Measurements from ENCODE around the gene SLC29A3. TPM values are rescaled to one million over a fixed set of nuclear protein-coding genes. Genes with fewer than 3 reads are reported as not detected.
"Not testable (repeated sequence)": the region's sequence is repeated elsewhere in the genome, so short reads cannot be mapped to it uniquely, and the experiment has no call there.

The SLC29A3 gene
- total RNA-seq, 2 donors from 2014 or later: 3.2 to 3.3 TPM

- ATAC-seq (no peak), DNase-seq (no peak)
- no peak overlapping the region for H3K27ac Mint-ChIP-seq
- peaks cover 9% of the 10 kb centered on the region for H3K4me1 Mint-ChIP-seq
- no peaks in the 10 kb centered on the region for H3K36me3 Mint-ChIP-seq (ENCODE audit: low read depth)
- no peaks in the 10 kb centered on the region for H3K9me3 ChIP-seq (ENCODE audit: control insufficient read depth, low read length, poor library complexity, severe bottlenecking)
- peaks cover 20% of the 10 kb centered on the region for H3K27me3 Mint-ChIP-seq
- H3K4me3 Mint-ChIP-seq: no peak overlapping the region
Measured at GRCh38 chr10:71287456-71287855, 31.6 kb upstream of the SLC29A3 start.

- no peak overlapping the region for H3K4me3 Mint-ChIP-seq
- H3K27me3 Mint-ChIP-seq: peaks cover 16% of the 10 kb centered on the region
Measured at GRCh38 chr10:71288461-71288860, 30.6 kb upstream of the SLC29A3 start.

DNA sequence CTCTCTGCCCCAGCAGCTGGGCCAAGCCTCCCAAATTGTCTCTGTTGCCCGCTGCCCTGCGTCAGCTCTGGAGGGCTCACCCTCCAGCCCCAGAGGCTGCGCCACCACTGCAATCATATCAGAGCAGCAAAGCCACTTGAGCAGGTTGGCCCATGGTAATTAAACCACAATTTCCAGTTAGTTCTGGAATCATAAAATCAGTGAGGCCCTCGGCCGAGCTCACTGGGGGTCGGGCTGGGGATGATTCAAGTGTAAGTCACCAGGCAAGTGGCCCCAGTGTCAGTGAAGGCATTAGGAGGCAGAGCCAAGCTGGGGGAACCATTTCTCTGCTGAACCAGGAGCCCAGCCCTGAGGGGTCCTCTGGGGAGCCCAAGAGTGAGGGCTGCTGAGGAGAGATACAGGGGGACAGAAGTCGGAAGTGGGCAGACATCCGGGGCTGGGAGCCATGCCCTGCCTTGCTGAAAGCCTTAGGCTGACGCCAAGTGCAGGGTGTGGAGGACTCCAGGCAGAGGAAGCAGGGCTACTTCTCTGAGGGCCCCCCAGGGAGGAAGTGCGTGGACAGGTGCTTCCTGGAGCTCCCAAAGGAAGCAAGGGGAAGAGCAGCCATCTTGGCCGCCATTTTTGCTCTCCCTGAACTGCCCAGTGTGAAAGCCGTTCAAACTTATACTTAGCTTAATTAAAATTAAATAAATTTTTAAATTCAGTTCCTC is 29.5 kb upstream of the SLC29A3 start:
- H3K27ac Mint-ChIP-seq: no peak overlapping the region
- no peak for DNase-seq
- H3K27me3 Mint-ChIP-seq: peaks cover 23% of the 10 kb centered on the region
- H3K36me3 Mint-ChIP-seq (ENCODE audit: low read depth): peaks cover 2% of the 10 kb centered on the region
- H3K9me3 ChIP-seq (ENCODE audit: control insufficient read depth, low read length, poor library complexity, severe bottlenecking): no peaks in the 10 kb centered on the region
- no peak for ATAC-seq
- H3K4me3 Mint-ChIP-seq: no peak overlapping the region
- peaks cover 10% of the 10 kb centered on the region for H3K4me1 Mint-ChIP-seq

More at GRCh38 chr10:71288461-71288860, 30.6 kb upstream of the SLC29A3 start:
- H3K36me3 Mint-ChIP-seq (ENCODE audit: low read depth): no peaks in the 10 kb centered on the region
- DNase-seq (no peak), ATAC-seq (no peak)
- peaks cover 10% of the 10 kb centered on the region for H3K4me1 Mint-ChIP-seq
- H3K9me3 ChIP-seq (ENCODE audit: control insufficient read depth, low read length, poor library complexity, severe bottlenecking): no peaks in the 10 kb centered on the region
- no peak overlapping the region for H3K27ac Mint-ChIP-seq

DNA sequence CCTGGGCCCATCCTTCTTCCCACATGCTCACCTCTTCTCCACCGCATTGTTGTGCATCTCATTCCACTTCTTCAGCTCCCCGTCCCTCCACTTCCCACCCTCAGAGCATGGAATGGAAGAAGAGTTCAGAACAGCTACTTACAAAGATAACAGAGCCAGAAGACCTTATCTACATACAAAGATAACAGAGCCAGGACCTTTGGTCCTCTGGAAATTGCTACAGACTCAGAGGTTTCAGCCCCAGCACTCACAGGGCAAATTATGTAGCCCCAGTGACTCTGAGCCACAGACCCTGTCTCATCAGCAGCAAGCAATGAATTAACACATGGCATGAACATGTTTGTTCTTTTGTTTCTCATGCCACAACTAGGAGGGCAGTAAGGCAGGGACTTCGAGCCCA is 28.7 kb upstream of the SLC29A3 start:
- Mint-ChIP-seq H3K4me3 (no peak overlapping the region), H3K27ac (no peak overlapping the region), H3K36me3 (ENCODE audit: low read depth) (peaks cover 4% of the 10 kb centered on the region), H3K4me1 (peaks cover 12% of the 10 kb centered on the region), H3K27me3 (peaks cover 27% of the 10 kb centered on the region)
- DNase-seq (no peak), ATAC-seq (no peak)
- H3K9me3 ChIP-seq (ENCODE audit: control insufficient read depth, low read length, poor library complexity, severe bottlenecking): no peaks in the 10 kb centered on the region

GRCh38 chr10:71290806-71291527 is 28.1 kb upstream of the SLC29A3 start:
- ATAC-seq: no peak
- Mint-ChIP-seq H3K27ac (no peak overlapping the region), H3K4me3 (no peak overlapping the region), H3K27me3 (peaks cover 32% of the 10 kb centered on the region), H3K4me1 (peaks cover 14% of the 10 kb centered on the region), H3K36me3 (ENCODE audit: low read depth) (peaks cover 5% of the 10 kb centered on the region)
- DNase-seq: no peak
- H3K9me3 ChIP-seq (ENCODE audit: control insufficient read depth, low read length, poor library complexity, severe bottlenecking): no peaks in the 10 kb centered on the region

- H3K9me3 ChIP-seq (ENCODE audit: control insufficient read depth, low read length, poor library complexity, severe bottlenecking): no peaks in the 10 kb centered on the region
- DNase-seq (no peak), ATAC-seq (no peak)
- Mint-ChIP-seq H3K36me3 (ENCODE audit: low read depth) (peaks cover 5% of the 10 kb centered on the region), H3K27ac (no peak overlapping the region), H3K4me3 (no peak overlapping the region), H3K27me3 (peaks cover 32% of the 10 kb centered on the region), H3K4me1 (peaks cover 14% of the 10 kb centered on the region)
Measured at GRCh38 chr10:71291528-71291900, 27.5 kb upstream of the SLC29A3 start.

GRCh38 chr10:71292624-71293445 is 26.2 kb upstream of the SLC29A3 start:
- ATAC-seq (no peak), DNase-seq (no peak)
- Mint-ChIP-seq H3K4me1 (peaks cover 14% of the 10 kb centered on the region), H3K27me3 (peaks cover 34% of the 10 kb centered on the region), H3K36me3 (ENCODE audit: low read depth) (peaks cover 5% of the 10 kb centered on the region), H3K27ac (no peak overlapping the region), H3K4me3 (no peak overlapping the region)
- no peaks in the 10 kb centered on the region for H3K9me3 ChIP-seq (ENCODE audit: control insufficient read depth, low read length, poor library complexity, severe bottlenecking)

GRCh38 chr10:71293446-71294084 is 25.5 kb upstream of the SLC29A3 start:
- no peaks in the 10 kb centered on the region for H3K9me3 ChIP-seq (ENCODE audit: control insufficient read depth, low read length, poor library complexity, severe bottlenecking)
- Mint-ChIP-seq H3K36me3 (ENCODE audit: low read depth) (peaks cover 5% of the 10 kb centered on the region), H3K4me3 (no peak overlapping the region), H3K27ac (no peak overlapping the region), H3K27me3 (peaks cover 30% of the 10 kb centered on the region), H3K4me1 (peaks cover 12% of the 10 kb centered on the region)
- DNase-seq: no peak
- ATAC-seq: no peak

DNA sequence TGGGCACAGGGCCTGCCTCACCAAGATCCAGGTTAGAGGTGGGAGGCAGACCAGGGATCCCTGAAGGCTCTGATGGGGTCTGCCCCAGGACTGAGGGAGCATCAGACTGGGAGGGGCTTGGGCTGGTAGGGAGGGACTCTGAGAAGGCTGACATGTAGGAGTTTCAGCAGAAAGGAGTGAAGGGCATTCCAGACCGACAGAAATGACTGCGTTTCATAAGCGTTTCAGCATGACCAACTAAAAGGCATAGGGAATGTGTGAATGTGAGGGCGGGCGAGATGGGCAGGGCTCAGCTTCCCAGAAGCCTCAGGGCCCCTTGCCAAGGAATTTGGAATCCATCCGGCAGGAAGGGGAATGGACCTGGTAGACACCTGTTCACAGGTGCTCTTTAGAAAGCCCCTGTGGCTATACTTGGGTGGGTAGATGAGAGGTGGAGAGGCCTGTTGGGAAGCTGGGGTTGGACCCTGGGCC is 24.9 kb upstream of the SLC29A3 start:
- Mint-ChIP-seq H3K36me3 (ENCODE audit: low read depth) (peaks cover 5% of the 10 kb centered on the region), H3K4me3 (no peak overlapping the region), H3K4me1 (peaks cover 12% of the 10 kb centered on the region), H3K27me3 (peaks cover 30% of the 10 kb centered on the region), H3K27ac (no peak overlapping the region)
- no peak for ATAC-seq
- H3K9me3 ChIP-seq (ENCODE audit: control insufficient read depth, low read length, poor library complexity, severe bottlenecking): no peaks in the 10 kb centered on the region
- DNase-seq: no peak

DNA sequence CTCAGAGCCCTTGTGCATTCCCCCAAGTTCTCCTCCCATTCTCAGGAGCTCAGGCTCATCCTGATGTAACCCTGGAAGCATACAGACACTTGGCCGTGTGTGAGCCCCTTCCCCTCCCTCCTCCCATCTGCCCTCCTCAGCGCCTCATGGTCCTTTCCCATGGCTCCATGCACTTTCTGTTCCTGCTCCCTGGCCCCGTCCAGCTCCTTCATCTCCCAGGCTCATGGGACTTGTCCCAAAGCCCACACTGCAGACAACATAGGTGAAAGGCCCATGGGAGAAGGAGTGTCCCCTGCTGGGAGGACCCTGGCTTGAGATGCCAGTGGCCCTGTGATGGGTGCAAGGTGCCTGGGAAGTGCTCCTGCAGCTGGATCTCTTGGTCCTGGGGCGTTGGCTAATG is 24.2 kb upstream of the SLC29A3 start:
- Mint-ChIP-seq H3K36me3 (ENCODE audit: low read depth) (peaks cover 5% of the 10 kb centered on the region), H3K27me3 (peaks cover 37% of the 10 kb centered on the region), H3K4me3 (no peak overlapping the region), H3K27ac (no peak overlapping the region), H3K4me1 (peaks cover 14% of the 10 kb centered on the region)
- ATAC-seq (no peak), DNase-seq (no peak)
- no peaks in the 10 kb centered on the region for H3K9me3 ChIP-seq (ENCODE audit: control insufficient read depth, low read length, poor library complexity, severe bottlenecking)

DNA sequence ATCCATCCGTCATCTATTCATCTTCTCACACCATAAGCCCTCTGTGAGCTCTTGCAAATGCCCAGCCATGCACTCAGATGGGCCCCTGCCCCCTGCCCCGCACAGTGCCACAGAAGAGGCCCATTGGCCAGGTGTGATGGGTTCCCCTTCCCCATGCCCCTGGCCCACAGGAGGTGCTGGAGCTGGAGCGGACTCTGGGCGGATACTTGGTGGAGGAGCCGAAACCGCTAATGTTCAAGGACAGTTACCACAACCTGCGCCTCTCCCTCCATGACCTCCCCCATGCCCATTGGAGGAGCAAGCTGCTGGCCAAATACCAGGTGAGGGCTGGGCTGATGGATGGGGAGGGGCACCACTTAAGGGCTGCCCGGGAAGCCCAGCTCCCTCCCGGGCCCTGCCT is 23.4 kb upstream of the SLC29A3 start:
- DNase-seq (no peak), ATAC-seq (no peak)
- Mint-ChIP-seq H3K27ac (no peak overlapping the region), H3K4me1 (peaks cover 13% of the 10 kb centered on the region), H3K36me3 (ENCODE audit: low read depth) (peaks cover 5% of the 10 kb centered on the region), H3K4me3 (no peak overlapping the region), H3K27me3 (peaks cover 42% of the 10 kb centered on the region)
- no peaks in the 10 kb centered on the region for H3K9me3 ChIP-seq (ENCODE audit: control insufficient read depth, low read length, poor library complexity, severe bottlenecking)

- DNase-seq: no peak
- peaks cover 42% of the 10 kb centered on the region for H3K27me3 Mint-ChIP-seq
- H3K4me1 Mint-ChIP-seq: peaks cover 13% of the 10 kb centered on the region
- ATAC-seq: no peak
- H3K4me3 Mint-ChIP-seq: no peak overlapping the region
- no peaks in the 10 kb centered on the region for H3K9me3 ChIP-seq (ENCODE audit: control insufficient read depth, low read length, poor library complexity, severe bottlenecking)
- peaks cover 5% of the 10 kb centered on the region for H3K36me3 Mint-ChIP-seq (ENCODE audit: low read depth)
- H3K27ac Mint-ChIP-seq: no peak overlapping the region
Measured at GRCh38 chr10:71296086-71296485, 23.0 kb upstream of the SLC29A3 start.

DNA sequence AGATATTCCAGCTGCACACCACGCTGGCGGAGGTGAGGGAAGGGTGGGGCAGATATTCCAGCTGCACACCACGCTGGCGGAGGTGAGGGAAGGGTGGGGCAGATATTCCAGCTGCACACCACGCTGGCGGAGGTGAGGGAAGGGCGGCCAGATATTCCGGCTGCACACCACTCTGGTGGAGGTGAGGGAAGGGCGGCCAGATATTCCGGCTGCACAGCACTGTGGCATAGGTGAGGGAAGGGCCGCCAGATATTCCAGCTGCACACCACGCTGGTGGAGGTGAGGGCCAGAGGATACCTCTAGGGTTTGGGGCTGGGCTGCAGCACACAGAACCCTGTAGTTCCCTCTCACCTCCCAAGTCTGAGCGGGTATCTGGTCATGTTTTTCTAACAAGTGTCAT is 22.2 kb upstream of the SLC29A3 start:
- not testable (repeated sequence) for ATAC-seq; H3K27ac Mint-ChIP-seq; H3K4me3 Mint-ChIP-seq; H3K36me3 Mint-ChIP-seq (ENCODE audit: low read depth); H3K9me3 ChIP-seq (ENCODE audit: control insufficient read depth, low read length, poor library complexity, severe bottlenecking); DNase-seq
- Mint-ChIP-seq H3K27me3 (peaks cover 40% of the 10 kb centered on the region), H3K4me1 (peaks cover 13% of the 10 kb centered on the region)
